ENCODE measurements around the gene GBA3.

Gene GBA3

GRCh38 chr4:22787753-22788375 lies 95.1 kb downstream of the GBA3 start:
- DNase-seq: no peak

GRCh38 chr4:22790631-22791030 lies 97.9 kb downstream of the GBA3 start:
- DNase-seq: no peak

- no peak for DNase-seq
Observed at GRCh38 chr4:22794732-22795131, 102.0 kb downstream of the GBA3 start.

- DNase-seq: no peak
Observed at GRCh38 chr4:22801391-22801790, 108.7 kb downstream of the GBA3 start.

GRCh38 chr4:22802876-22803275 lies 110.1 kb downstream of the GBA3 start:
- DNase-seq: no peak

- no peak for DNase-seq
Observed at GRCh38 chr4:22803512-22803911, 110.8 kb downstream of the GBA3 start.

GRCh38 chr4:22814906-22815305 lies 122.2 kb downstream of the GBA3 start:
- DNase-seq: no peak

GRCh38 chr4:22824091-22824490 lies 131.4 kb downstream of the GBA3 start:
- no peak for DNase-seq

- no peak for DNase-seq
Observed at GRCh38 chr4:22842360-22843018, 149.8 kb downstream of the GBA3 start.

GRCh38 chr4:22848332-22848731 lies 155.6 kb downstream of the GBA3 start:
- DNase-seq: no peak

- DNase-seq: no peak
Observed at GRCh38 chr4:22850055-22850454, 157.3 kb downstream of the GBA3 start.

- DNase-seq: no peak
Observed at GRCh38 chr4:22850630-22851029, 157.9 kb downstream of the GBA3 start.

- no peak for DNase-seq
Observed at GRCh38 chr4:22857411-22857810, 164.7 kb downstream of the GBA3 start.

- DNase-seq: no peak
Observed at GRCh38 chr4:22859318-22859717, 166.6 kb downstream of the GBA3 start.
